ENCODE measurements around the gene CEP20. TPM values are rescaled to one million over a fixed set of nuclear protein-coding genes. Genes with fewer than 3 reads are reported as not detected.

The CEP20 gene
- total RNA-seq, 1 experiment from 2014 or later: 36.9 TPM

DNA sequence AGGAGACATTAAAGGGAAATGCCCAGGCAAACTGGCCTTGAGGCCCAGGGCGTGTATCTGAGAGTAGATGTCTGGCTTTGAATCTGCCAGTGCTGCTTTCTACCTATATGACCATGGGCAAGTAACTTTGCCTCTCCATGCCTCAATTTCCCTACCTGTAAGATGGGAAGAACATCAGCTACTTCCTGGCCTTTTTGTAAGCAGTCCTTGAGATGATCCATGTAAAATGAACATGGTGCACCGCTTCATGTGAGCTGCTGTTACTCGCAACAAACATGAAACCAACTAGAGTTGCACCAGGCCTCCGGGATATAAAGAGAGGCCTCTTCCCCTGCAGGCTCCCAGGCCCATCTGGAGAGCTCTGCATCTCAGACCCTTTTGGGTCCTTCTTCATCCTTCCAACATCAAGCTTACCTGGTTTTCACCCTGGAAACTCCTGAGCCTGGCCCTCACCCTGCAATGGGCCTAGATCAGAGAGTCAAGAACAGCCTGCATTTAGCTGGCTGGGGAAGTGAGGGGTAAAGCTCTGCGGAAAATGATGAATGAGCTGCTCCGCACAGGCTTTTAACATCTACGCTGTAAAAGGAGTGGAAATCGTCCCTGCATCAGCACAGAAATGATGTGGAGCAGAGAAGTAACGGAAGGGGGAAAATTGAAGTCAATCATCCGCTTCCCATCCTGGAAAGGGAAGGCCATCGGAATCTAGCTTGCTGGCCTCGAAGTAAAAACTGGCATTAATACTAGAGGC lies 29.3 kb downstream of the CEP20 start:
- Mint-ChIP-seq H3K27me3 (ENCODE audit: low read depth) (peaks cover 53% of the 10 kb centered on the region), H3K36me3 (ENCODE audit: insufficient read depth in 1 of 3, low read depth in 3 of 3) (no peaks in the 10 kb centered on the region), H3K27ac (0 out of 7 replicates have a peak overlapping the region, but pooled peaks of 1 of the 3 experiments have one; percentile 58), H3K4me3 (peak overlapping the region; percentile 46 to 70), H3K9me3 (no peaks in the 10 kb centered on the region), H3K4me1 (peaks cover 12 to 14% of the 10 kb centered on the region in 2 experiments)
- no peak overlapping the region for H2BK5ac ChIP-seq (ENCODE audit: insufficient read length, low read length)
- H3K23me2 ChIP-seq (ENCODE audit: insufficient read length, low read depth, low read length, poor library complexity, severe bottlenecking): peaks cover 15% of the 10 kb centered on the region
- no peak overlapping the region for H3K14ac ChIP-seq (ENCODE audit: insufficient read depth, low read length)
- no peaks in the 10 kb centered on the region for H3K79me2 ChIP-seq (ENCODE audit: insufficient read depth, low read length)
- H4K5ac ChIP-seq (ENCODE audit: insufficient read length, low read depth, low read length): no peak overlapping the region
- no peak overlapping the region for H3T11ph ChIP-seq (ENCODE audit: low read length)
- H3K4me1 ChIP-seq (ENCODE audit: insufficient read depth, low read length): no peaks in the 10 kb centered on the region
- no peaks in the 10 kb centered on the region for H4K20me1 ChIP-seq (ENCODE audit: control insufficient read depth, insufficient read depth, insufficient read length)
- H2BK120ac ChIP-seq (ENCODE audit: low read depth, low read length, poor library complexity, severe bottlenecking): no peak overlapping the region
- no peak overlapping the region for H3K23ac ChIP-seq (ENCODE audit: insufficient read length, low read depth, low read length)
- H3K4me2 ChIP-seq (ENCODE audit: insufficient read depth, insufficient read length, low read length): no peak overlapping the region
- no peak overlapping the region for H2BK15ac ChIP-seq (ENCODE audit: low read depth, low read length)
- TF ChIP-seq, protein P1, sequence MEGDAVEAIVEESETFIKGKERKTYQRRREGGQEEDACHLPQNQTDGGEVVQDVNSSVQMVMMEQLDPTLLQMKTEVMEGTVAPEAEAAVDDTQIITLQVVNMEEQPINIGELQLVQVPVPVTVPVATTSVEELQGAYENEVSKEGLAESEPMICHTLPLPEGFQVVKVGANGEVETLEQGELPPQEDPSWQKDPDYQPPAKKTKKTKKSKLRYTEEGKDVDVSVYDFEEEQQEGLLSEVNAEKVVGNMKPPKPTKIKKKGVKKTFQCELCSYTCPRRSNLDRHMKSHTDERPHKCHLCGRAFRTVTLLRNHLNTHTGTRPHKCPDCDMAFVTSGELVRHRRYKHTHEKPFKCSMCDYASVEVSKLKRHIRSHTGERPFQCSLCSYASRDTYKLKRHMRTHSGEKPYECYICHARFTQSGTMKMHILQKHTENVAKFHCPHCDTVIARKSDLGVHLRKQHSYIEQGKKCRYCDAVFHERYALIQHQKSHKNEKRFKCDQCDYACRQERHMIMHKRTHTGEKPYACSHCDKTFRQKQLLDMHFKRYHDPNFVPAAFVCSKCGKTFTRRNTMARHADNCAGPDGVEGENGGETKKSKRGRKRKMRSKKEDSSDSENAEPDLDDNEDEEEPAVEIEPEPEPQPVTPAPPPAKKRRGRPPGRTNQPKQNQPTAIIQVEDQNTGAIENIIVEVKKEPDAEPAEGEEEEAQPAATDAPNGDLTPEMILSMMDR (conservative IDR thresholded peaks at IDR 0.05): no peak
- H3K4ac ChIP-seq (ENCODE audit: low read depth, low read length): no peak overlapping the region
- H2AK5ac ChIP-seq (ENCODE audit: insufficient read length, low read length): no peak overlapping the region
- no peak overlapping the region for H2AFZ ChIP-seq (ENCODE audit: low read length)
- H4K91ac ChIP-seq (ENCODE audit: insufficient read length, low read depth, low read length): no peak overlapping the region
- H2BK12ac ChIP-seq (ENCODE audit: insufficient read length, low read depth, low read length): no peak overlapping the region
- H2BK20ac ChIP-seq (ENCODE audit: low read depth, low read length, poor library complexity, severe bottlenecking): no peak overlapping the region
- peaks cover 19% of the 10 kb centered on the region; the same call in 1 of the 2 replicates for H3K27me3 ChIP-seq (ENCODE audit: insufficient read depth, low read length)
- DNase-seq: no peak
- H3K9ac ChIP-seq (ENCODE audit: extremely low read depth, insufficient read length, low read length): no peak overlapping the region
- H3K27ac ChIP-seq (ENCODE audit: insufficient read length, low read depth, low read length): no peak overlapping the region
- H3K9me3 ChIP-seq (ENCODE audit: control insufficient read depth, low read depth, low read length): no peaks in the 10 kb centered on the region
- no peak overlapping the region for H3K56ac ChIP-seq (ENCODE audit: insufficient read length, low read depth, low read length)
- no peak overlapping the region for H3K18ac ChIP-seq (ENCODE audit: insufficient read length, low read depth, low read length)
- no CpG with 5 or more reads among the region's 12 CpGs for WGBS (ENCODE audit: extremely low coverage, insufficient read length, low lambda C conversion rate)
- H4K8ac ChIP-seq (replicated peaks; ENCODE audit: insufficient read length, low read depth, low read length): no peak overlapping the region
- H3K79me1 ChIP-seq (ENCODE audit: insufficient read depth, low read depth, low read length, poor library complexity, severe bottlenecking): no peaks in the 10 kb centered on the region
